ENCODE measurements around the gene GPRC5B.

The GPRC5B gene

DNA sequence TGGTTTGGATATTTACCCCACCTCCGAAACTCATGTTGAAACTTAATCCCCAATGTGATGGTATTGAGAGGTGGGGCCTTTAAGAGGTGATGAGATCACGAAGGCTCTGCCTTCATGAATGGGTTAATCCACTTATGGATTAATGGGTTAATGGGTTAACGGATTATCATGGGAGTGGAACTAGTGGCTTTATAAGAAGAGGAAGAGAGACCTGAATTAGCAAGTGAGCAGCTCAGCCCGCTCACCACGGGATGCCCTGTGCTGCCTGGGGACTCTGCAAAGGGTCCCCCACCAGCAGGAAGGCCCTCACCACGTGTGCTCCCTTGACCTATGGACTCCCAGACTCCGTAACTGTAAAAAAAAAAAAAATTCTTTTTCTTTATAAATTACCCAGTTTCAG lies 16.5 kb upstream of the GPRC5B start:
- no peaks in the 10 kb centered on the region for H3K9me3 Mint-ChIP-seq
- no peak overlapping the region for H3K4me3 Mint-ChIP-seq
- no peaks in the 10 kb centered on the region for H3K36me3 Mint-ChIP-seq (ENCODE audit: low read depth)
- DNase-seq, result no peak
- TF ChIP-seq CTCF (IDR thresholded peaks at IDR 0.05), result no peak
- peaks cover 7% of the 10 kb centered on the region for H3K27me3 Mint-ChIP-seq (ENCODE audit: low read depth, poor library complexity)
- no peak overlapping the region for H3K27ac Mint-ChIP-seq
- peaks cover 8% of the 10 kb centered on the region for H3K4me1 Mint-ChIP-seq

DNA sequence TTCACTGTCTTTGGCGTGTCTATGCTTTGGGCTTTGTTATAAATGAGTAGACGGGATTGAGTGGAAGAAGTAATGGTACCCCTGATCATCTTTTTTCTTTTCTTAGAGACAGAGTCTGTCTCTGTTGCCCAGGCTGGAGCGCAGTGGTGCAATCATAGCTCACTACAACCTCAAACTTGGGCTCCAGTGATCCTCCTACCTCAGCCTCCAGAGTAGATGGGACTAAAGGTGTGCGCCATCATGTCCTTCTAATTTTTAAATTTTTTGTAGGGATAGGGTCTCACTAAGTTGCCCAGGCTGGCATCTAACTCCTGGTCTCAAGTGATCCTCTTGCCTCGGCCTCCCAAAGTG lies 14.9 kb upstream of the GPRC5B start:
- Mint-ChIP-seq H3K9me3 (no peaks in the 10 kb centered on the region), H3K4me1 (peaks cover 10% of the 10 kb centered on the region), H3K27me3 (ENCODE audit: low read depth, poor library complexity) (peaks cover 8% of the 10 kb centered on the region), H3K36me3 (ENCODE audit: low read depth) (no peaks in the 10 kb centered on the region), H3K4me3 (no peak overlapping the region), H3K27ac (no peak overlapping the region)
- peak; percentile 8 for TF ChIP-seq CTCF (IDR thresholded peaks at IDR 0.05)
- DNase-seq, result no peak

- peaks cover 10% of the 10 kb centered on the region for H3K4me1 Mint-ChIP-seq
- H3K4me3 Mint-ChIP-seq, result no peak overlapping the region
- peaks cover 8% of the 10 kb centered on the region for H3K27me3 Mint-ChIP-seq (ENCODE audit: low read depth, poor library complexity)
- H3K9me3 Mint-ChIP-seq, result no peaks in the 10 kb centered on the region
- H3K27ac Mint-ChIP-seq, result no peak overlapping the region
- peak; percentile 67 for DNase-seq
- H3K36me3 Mint-ChIP-seq (ENCODE audit: low read depth), result no peaks in the 10 kb centered on the region
- TF ChIP-seq CTCF (IDR thresholded peaks at IDR 0.05), result peak; percentile 77
Observed at GRCh38 chr16:19898924-19899604, 14.4 kb upstream of the GPRC5B start.

DNA sequence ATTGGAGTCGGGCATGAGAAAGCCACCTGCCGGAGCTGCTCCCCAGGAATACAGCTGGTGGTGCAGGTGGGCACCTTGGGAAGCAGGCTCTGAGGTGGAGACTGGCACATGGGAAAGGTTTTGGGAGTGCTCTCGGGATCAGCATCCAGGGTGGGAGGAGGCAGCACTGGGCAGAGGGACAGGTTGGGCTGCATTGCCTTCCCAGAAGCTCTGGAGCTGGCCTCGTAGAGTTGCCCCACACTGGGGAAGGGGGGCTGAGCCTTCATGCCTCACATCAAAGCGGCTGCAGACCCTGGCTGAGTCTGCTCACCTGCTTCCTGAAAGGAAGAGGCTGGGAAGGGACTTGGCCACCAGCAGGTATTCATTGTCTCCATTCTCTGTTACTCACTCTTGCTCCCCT lies 13.5 kb upstream of the GPRC5B start:
- Mint-ChIP-seq H3K27ac (no peak overlapping the region), H3K4me3 (no peak overlapping the region), H3K27me3 (ENCODE audit: low read depth, poor library complexity) (peaks cover 8% of the 10 kb centered on the region), H3K4me1 (peaks cover 10% of the 10 kb centered on the region), H3K36me3 (ENCODE audit: low read depth) (no peaks in the 10 kb centered on the region), H3K9me3 (no peaks in the 10 kb centered on the region)
- no peak for DNase-seq
- no peak for TF ChIP-seq CTCF (IDR thresholded peaks at IDR 0.05)

GRCh38 chr16:19896951-19897350 lies 12.3 kb upstream of the GPRC5B start:
- Mint-ChIP-seq H3K27me3 (ENCODE audit: low read depth, poor library complexity) (peaks cover 8% of the 10 kb centered on the region), H3K4me3 (no peak overlapping the region), H3K36me3 (ENCODE audit: low read depth) (no peaks in the 10 kb centered on the region), H3K4me1 (peaks cover 10% of the 10 kb centered on the region), H3K9me3 (no peaks in the 10 kb centered on the region), H3K27ac (no peak overlapping the region)
- TF ChIP-seq CTCF (IDR thresholded peaks at IDR 0.05), result no peak
- DNase-seq, result no peak

DNA sequence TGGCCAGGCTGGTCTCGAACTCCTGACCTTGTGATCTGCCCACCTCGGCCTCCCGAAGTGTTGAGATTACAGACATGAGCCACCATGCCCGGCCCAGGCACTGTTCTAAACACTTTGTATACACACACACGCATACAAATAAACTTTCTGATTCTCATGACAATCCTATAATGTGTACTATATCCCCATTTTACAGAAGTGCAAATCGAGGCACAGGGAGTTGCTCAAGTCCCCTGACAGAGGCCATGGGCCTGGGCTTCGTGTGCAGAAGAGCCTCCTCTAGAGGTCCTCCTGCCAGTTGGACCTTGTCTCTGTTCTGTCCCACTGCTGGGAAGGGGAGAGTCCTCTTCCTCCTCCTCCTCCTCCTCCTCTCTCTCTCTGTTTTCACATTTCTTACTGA lies 9.9 kb upstream of the GPRC5B start:
- Mint-ChIP-seq H3K36me3 (ENCODE audit: low read depth) (no peaks in the 10 kb centered on the region), H3K4me1 (peaks cover 10% of the 10 kb centered on the region), H3K9me3 (no peaks in the 10 kb centered on the region), H3K27ac (no peak overlapping the region), H3K4me3 (no peak overlapping the region), H3K27me3 (ENCODE audit: low read depth, poor library complexity) (peaks cover 19% of the 10 kb centered on the region)
- TF ChIP-seq CTCF (IDR thresholded peaks at IDR 0.05), result no peak
- DNase-seq, result no peak
